HG03565 (cell line): ENCODE results near the gene RBMS1.
A peak's percentile ranks its signal among the peaks of the same experiment; 100 is the strongest.

ENCODE experiments used
- ATAC-seq: cut with Tn5 transposase; IDR thresholded peaks from one replicate; pipeline ENCODE4 v1.9.1; 2021; ENCODE audit warnings: mild to moderate bottlenecking, moderate library complexity; ENCODE audit not compliant: unreplicated experiment

Gene RBMS1

DNA sequence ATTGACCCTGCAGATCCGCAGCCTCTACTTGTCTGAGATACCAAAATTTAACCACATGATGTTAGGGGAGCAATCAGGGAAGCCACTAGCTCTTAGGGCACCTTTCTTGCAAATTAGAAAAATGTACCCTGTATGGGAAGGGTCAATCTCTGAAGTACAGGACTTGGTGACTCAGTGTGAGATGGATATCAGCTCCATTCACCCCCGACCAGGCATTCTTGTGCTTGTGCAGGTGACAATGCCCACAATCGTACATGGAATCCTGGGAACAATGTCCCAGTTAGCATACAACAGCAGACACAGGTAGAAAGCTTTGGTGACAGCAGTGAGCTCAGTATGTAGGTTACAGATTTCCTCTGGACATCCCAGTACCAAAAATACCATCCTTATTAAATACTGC, 155.9 kb downstream of the RBMS1 start:
- no peak for ATAC-seq

DNA sequence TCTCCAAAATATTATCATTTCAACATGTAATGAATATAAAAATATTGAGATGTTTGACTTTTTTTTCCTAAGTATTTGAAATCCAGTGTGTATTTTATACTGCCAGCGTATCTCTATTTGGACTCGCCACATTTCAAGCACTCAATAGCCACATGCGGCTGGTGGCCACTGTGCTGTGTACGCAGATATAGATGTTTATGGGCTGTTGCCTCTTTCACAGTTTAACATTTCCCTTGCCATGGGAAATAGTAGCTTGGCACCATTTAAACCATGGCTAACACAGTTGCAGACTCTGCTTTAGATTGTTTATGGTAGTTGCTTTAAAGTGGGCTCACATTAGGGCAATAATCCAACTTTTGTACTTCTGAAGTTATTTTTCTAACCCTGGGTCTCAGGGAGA, 157.0 kb downstream of the RBMS1 start:
- ATAC-seq = no peak

GRCh38 chr2:160336105-160336504, 157.5 kb downstream of the RBMS1 start:
- ATAC-seq = no peak

DNA sequence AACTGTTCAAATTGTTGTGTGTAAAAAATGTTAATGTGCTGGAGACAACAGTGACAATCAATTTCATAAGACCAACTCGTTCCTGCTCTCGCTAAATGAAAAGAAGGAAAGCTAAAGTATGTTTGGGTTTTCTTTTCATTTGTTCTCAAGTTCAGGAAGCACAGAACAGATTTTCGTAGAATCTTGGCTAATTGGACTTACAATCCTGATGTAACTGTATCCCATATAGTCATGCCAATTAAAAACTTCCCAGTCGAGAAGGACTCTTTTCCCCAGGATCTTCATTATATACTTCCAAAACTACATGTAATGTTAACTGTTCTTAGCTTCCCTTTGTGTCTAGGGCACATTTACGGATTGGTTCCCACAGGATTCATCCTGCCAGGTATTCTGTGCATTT, 158.2 kb downstream of the RBMS1 start:
- ATAC-seq = no peak

- no peak for ATAC-seq
Measured at GRCh38 chr2:160334028-160334741, 159.4 kb downstream of the RBMS1 start.

DNA sequence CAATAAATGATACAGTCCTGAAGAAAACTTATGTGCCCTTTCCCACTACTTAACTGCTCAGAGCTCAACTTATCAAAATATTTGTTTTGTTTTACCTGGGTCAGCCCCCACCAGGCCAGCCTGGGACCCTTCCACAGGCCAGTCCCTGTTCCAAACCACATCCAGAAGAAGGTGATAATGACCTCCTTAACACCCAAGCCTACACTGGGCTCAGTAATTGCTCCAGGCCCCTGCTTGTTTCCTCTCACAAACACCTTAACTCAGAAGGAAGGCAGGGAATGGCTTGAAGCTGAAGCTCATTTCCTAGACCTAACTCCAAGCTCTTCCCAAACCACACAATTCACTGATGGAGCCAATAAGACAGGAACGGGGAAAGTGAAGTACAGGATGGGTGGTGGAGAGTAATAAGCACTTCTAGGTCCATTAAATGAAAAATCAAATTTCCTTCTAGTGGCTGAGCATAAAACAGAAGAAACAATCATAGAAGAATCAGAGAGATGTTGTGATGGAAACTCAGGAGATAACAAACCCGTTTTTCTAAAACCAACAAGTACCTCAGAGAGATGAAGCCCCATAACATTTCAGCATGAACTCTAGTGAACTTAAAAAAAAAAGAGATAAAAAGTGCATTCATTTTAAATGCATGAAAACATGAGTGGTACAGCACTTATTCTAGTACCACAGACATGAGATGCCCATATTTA, 160.1 kb downstream of the RBMS1 start:
- ATAC-seq = no peak

GRCh38 chr2:160332318-160332717, 161.3 kb downstream of the RBMS1 start:
- no peak for ATAC-seq

- no peak for ATAC-seq
Measured at GRCh38 chr2:160331258-160332025, 162.2 kb downstream of the RBMS1 start.

DNA sequence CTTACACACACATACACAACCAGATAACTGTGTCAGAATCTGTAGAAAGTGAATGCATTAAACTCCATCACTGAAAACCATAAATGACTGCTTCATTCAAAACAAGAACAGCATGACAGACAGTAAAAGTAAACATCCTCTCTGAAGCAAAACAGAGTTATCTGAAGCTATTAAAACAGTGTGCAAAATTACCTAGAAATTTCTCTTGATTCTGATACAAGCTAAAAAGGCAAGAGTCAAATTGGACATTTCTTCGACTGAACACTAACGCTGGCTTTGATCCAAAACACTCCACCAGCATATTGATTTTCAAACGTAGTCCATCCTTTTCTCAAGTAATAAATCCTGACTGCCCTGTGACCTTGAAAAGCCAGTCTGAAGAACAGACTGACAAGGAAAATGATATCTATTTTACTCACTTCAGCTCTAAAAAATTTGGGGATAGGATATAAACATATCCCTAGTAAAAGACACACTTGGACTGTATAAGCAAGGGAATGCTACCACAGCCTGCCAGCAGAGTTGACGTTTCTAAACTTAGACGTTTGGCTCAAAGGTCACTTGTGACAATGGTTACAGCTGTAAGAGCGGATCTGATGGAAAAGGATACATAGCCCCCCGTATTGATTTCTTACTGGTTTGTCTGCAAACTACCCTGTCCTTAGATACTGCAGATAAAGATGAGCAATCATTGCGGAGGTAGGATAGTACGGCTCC, 164.6 kb downstream of the RBMS1 start:
- no peak for ATAC-seq

DNA sequence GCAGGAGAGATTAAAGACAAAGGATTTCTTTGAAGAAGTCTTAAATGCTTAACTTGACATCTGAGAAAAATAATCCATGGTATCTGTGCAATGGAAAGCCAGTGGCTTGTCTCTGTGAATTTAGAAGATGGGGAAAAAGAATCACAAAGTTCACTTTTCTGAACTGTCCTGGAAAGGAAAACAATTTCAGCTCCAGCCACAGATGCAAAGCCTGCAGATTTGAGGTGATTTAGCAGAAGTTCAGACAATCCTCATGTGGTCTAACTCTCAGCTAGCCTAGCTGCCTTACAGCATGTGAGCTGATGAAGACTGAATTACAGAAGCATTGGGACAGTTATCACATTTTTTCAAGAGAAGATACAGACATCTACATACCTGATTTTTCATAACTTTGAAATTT, 166.8 kb downstream of the RBMS1 start:
- no peak for ATAC-seq

DNA sequence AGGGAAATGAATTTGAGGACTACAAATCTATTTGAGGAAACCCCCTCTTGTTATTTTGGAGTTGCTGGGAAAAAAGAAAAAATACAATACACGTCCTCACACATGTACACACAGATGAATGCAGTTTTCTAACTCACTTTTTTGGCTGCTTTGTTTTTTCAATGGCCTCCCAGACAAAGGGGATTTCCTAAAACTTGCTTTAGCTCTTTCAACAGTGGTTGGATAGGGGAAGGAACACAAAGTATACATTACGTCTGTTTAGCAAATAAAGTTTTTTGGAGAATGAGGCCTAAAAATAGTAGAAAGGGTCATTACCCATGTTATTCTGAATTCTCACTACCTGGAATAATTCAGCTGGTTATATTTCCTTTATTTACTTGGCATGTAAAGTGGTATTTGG, 168.2 kb downstream of the RBMS1 start:
- no peak for ATAC-seq

- no peak for ATAC-seq
Measured at GRCh38 chr2:160324917-160325316, 168.7 kb downstream of the RBMS1 start.

DNA sequence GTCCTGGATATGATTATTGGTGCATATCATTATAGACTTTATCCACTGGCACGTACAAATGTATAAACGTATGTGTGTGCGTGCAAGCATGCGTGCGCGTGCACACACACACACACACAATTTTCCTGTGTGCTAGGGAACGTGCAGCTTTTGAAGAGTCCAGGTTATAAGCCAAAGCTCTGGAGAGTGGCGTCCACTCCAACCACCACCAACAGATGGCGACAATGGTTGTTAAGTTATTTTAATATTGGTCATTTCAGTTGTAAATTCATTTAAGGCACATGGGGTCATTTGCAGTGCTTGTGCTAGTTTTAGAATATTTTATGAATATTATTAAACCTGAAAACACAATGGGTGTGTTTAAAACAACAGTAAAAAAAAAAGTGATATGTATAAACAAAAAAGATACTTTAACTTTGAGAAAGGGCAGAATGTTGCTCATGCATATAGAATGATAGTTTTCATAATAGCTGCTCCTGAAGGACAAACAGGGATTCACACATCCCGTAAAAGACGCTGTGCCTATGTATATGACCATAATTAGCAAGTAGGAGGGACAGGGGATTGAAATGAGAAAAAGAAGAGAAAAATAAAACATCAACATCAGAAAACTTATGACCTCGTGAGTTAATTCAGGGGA, 169.3 kb downstream of the RBMS1 start:
- ATAC-seq = peak; percentile 37

DNA sequence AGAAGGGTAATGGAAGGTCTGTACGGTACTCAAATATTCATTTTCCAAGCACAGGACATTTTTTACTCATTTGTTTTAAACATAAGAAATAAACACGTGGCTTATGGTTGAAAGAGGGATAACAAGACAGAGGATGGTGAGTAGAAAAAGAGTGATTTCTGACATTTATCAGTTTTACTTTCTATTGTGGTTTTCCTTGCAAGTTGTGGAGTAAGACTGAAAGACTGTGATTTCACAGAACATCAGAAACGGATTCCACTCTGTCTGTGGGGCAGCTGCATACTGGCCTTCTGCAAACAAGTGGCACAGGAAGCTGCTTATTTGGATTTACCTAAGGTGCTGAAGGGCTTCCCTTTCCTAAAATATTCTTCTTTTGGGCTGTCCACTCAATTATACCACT, 171.3 kb downstream of the RBMS1 start:
- peak; percentile 65 for ATAC-seq

- no peak for ATAC-seq
Measured at GRCh38 chr2:160321006-160321405, 172.6 kb downstream of the RBMS1 start.

- no peak for ATAC-seq
Measured at GRCh38 chr2:160319700-160320099, 173.9 kb downstream of the RBMS1 start.

GRCh38 chr2:160318218-160318617, 175.4 kb downstream of the RBMS1 start:
- ATAC-seq = no peak

- no peak for ATAC-seq
Measured at GRCh38 chr2:160317181-160318099, 176.2 kb downstream of the RBMS1 start.

GRCh38 chr2:160315337-160315736, 178.3 kb downstream of the RBMS1 start:
- ATAC-seq = no peak
